Effector memory CD4-positive, alpha-beta T cell (primary cell): Measurements from ENCODE around the gene GOLGA7B.

ENCODE experiments used
- DNase-seq, 3 donors: peaks; one replicate each; pipeline ENCODE4 v3.0.0-alpha.2; 2020
- H3K27ac ChIP-seq: 2 replicates; pipeline ENCODE4 v1.7.0; 2013; ENCODE audit warnings: mild to moderate bottlenecking, low read length, moderate library complexity; ENCODE audit not compliant: insufficient read depth, poor library complexity, severe bottlenecking
- H3K27me3 ChIP-seq: replicated peaks from 2 replicates; pipeline ENCODE4 v1.7.0; 2013; ENCODE audit warnings: mild to moderate bottlenecking, low read length; ENCODE audit not compliant: insufficient read depth, control insufficient read depth, poor library complexity, severe bottlenecking
- H3K36me3 ChIP-seq: 2 replicates; pipeline ENCODE4 v1.7.0; 2013; ENCODE audit warnings: mild to moderate bottlenecking, low read length, moderate library complexity; ENCODE audit not compliant: control insufficient read depth, insufficient read depth
- H3K4me1 ChIP-seq: 2 replicates; pipeline ENCODE4 v1.7.0; 2013; ENCODE audit warnings: low read length, mild to moderate bottlenecking; ENCODE audit not compliant: control insufficient read depth, insufficient read depth, poor library complexity, severe bottlenecking
- H3K4me3 ChIP-seq: 2 replicates; pipeline ENCODE4 v1.7.0; 2013; ENCODE audit warnings: low read length, low read depth, mild to moderate bottlenecking; ENCODE audit not compliant: insufficient read depth, poor library complexity, severe bottlenecking
- H3K9me3 ChIP-seq: 2 replicates; pipeline ENCODE4 v1.7.0; 2013; ENCODE audit warnings: mild to moderate bottlenecking, low read length, moderate library complexity; ENCODE audit not compliant: control insufficient read depth

Gene GOLGA7B

DNA sequence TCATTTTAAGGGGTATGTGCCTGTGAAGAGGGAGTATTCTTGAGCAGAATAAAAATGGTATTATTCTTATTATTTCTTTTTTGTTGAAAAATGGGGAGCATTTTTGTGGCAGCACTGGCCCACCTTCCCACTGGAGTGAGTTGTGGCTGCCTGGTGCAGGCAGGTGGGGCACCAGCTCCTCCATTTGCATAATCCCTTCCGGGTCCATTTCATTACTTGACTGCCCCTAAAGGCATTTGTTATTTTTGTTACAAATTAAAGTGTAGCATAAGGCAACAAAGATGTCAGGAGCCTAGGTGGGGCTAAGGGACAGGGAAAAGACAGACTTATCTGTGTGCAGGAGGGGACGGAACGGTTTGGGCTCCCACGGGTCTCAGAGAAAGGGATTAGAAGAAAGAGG is 26.8 kb downstream of the GOLGA7B start:
- no peaks in the 10 kb centered on the region for H3K4me1 ChIP-seq
- no peak overlapping the region for H3K4me3 ChIP-seq
- no peaks in the 10 kb centered on the region for H3K36me3 ChIP-seq
- DNase-seq: no peak
- no peak overlapping the region for H3K27ac ChIP-seq
- H3K9me3 ChIP-seq: no peaks in the 10 kb centered on the region
- no peaks in the 10 kb centered on the region for H3K27me3 ChIP-seq

DNA sequence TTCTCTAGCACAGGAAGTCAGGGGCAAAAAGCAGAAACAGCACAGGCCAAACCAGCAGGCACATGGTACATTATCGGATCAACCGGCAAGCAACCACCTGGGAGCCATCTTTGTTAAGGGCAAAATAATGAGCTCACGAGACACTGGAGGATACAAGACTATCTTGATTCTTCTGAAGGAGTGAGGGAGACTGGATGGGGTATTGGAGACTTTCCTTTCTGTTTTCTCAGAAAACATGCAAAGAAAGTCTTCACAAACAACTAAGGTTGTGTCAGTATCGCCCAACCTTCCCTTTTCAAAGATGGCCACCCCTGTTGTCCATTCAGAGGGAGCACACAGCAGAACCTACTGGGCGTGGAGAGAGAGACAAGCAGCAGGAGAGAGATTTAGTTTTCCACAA is 29.6 kb downstream of the GOLGA7B start:
- Histone ChIP-seq H3K27me3 (no peaks in the 10 kb centered on the region), H3K4me3 (no peak overlapping the region), H3K27ac (no peak overlapping the region), H3K4me1 (no peaks in the 10 kb centered on the region), H3K9me3 (no peaks in the 10 kb centered on the region), H3K36me3 (no peaks in the 10 kb centered on the region)
- no peak for DNase-seq

DNA sequence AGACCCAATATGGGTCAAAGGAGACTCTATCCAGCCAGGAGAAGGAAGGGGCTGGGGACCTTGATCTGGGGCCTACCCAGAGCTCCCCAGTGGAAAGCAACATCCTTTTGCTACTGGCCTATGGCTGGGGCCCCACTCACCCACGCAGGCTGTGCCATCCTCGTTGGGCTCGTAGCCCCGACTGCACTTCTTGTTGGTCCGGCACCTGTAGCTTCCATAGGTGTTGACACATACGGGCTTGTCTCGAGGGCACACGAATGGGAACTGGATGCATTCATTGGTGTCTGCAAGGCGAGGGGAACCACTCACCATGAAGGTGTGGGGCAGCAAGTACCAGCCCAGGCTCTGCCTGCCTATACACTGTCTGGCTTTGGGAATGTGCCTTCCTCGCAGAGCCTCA is 30.5 kb downstream of the GOLGA7B start:
- Histone ChIP-seq H3K36me3 (no peaks in the 10 kb centered on the region), H3K9me3 (no peaks in the 10 kb centered on the region), H3K4me1 (no peaks in the 10 kb centered on the region), H3K27ac (no peak overlapping the region), H3K27me3 (no peaks in the 10 kb centered on the region), H3K4me3 (no peak overlapping the region)
- DNase-seq: no peak

DNA sequence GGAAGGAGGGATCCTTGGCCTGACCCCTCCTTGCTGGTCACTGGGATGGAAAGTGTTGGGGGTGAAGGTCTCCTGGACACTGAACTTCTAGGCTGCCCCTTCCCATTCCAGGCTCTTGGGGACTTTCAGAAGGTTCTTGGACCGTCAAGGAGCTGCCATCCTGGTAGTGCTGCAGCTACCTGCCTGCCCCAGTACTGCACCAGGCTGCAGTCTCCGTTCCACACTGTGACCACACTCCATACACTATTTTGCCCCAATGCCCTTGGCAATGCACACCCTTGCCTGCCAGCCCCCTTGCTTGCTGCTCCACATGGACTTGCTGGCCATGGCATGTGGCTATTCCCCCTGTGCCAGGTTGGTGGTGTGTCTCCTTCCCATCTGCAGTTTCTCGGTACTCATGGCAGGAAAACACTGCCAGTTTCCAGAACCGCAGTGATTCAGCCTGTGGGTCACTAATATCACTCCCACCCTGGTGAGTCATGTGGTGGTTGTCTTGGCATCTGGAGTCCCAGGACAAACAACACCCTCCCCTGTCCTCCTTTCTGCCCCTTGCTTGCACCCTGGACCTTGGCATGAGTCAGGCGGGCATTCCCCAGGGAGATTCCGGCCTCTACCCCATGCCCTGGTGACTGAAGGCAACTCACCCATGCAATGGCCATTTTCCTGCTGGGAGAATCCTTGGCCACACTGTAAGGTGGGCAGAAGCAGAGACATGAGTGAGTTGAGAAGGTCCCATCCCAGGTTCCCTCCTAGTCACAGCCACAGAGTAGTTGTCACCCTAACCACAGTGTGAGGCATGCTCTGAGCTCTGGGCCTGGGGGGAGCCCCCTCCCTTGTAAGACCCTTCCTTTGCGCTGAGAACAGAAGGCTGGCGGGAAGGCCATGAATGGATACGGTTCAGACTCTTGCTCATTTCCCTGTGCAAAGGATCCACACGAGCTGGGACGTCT is 32.8 kb downstream of the GOLGA7B start:
- no peak for DNase-seq
- Histone ChIP-seq H3K4me3 (no peak overlapping the region), H3K27me3 (no peaks in the 10 kb centered on the region), H3K9me3 (no peaks in the 10 kb centered on the region), H3K4me1 (no peaks in the 10 kb centered on the region), H3K36me3 (no peaks in the 10 kb centered on the region), H3K27ac (no peak overlapping the region)

DNA sequence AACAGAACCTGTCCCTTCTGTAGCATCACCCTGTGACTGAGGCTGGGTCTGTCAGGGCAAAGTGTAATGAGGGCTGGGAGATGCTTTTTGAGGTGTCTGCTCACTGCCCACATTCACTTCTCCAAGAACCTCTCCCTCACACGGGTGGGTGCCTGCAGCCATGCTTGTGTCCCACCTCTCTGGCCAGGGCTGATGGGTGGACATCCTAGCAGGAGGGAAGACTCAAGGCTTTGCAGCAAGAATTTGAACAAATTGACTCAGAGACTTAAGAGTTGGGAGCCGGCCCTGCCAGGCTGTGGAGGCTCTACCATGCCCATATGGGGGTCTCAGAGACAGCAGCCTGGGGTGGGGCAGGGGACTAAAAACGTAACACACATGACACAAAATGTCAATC is 33.4 kb downstream of the GOLGA7B start:
- no peaks in the 10 kb centered on the region for H3K4me1 ChIP-seq
- H3K4me3 ChIP-seq: no peak overlapping the region
- H3K36me3 ChIP-seq: no peaks in the 10 kb centered on the region
- no peak for DNase-seq
- H3K27ac ChIP-seq: no peak overlapping the region
- H3K9me3 ChIP-seq: no peaks in the 10 kb centered on the region
- H3K27me3 ChIP-seq: no peaks in the 10 kb centered on the region

DNA sequence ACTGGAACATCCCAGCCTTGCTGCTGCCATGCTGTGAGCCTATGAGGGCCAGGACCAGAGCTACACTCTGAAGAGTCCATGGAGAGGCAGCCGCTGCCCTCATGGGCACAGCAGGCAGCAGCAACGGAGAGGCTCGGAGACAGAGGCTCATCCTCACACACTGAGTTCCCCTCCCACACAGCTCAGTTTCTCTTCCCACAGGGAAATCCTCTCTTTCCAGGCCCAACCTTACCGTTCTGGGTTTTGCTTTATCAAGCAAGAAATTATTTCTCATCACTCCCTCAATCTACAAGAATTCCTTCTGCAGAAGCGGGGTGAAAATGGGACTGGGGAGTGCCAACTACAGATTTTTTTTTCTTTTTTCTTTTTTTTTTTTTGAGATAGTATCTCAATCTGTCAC is 36.6 kb downstream of the GOLGA7B start:
- no peaks in the 10 kb centered on the region for H3K36me3 ChIP-seq
- DNase-seq: no peak
- H3K27ac ChIP-seq: no peak overlapping the region

DNA sequence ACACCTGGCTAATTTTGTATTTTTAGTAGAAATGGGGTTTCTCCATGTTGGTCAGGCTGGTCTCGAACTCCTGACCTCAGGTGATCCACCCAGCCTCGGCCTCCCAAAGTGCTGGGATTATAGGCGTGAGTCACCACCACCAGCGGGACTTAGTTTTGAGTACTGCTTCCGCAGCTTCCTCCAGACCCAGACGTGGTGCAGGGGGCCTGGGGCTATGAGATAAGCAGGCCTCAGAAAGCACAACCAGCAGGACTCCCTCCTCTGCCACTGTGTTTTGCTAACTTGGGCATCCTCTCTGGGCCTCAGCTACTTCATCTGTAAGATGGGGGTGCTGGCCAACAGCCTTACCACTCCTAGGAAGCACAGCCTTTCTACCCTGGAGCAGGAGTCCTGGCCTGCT is 37.8 kb downstream of the GOLGA7B start:
- Histone ChIP-seq H3K36me3 (no peaks in the 10 kb centered on the region), H3K9me3 (no peaks in the 10 kb centered on the region), H3K27ac (no peak overlapping the region), H3K4me1 (no peaks in the 10 kb centered on the region), H3K4me3 (no peak overlapping the region), H3K27me3 (no peaks in the 10 kb centered on the region)
- DNase-seq: no peak

More for the DNA sequence above, 36.6 kb downstream of the GOLGA7B start:
- Histone ChIP-seq H3K4me1 (no peaks in the 10 kb centered on the region), H3K27me3 (no peaks in the 10 kb centered on the region), H3K4me3 (no peak overlapping the region), H3K9me3 (no peaks in the 10 kb centered on the region)

DNA sequence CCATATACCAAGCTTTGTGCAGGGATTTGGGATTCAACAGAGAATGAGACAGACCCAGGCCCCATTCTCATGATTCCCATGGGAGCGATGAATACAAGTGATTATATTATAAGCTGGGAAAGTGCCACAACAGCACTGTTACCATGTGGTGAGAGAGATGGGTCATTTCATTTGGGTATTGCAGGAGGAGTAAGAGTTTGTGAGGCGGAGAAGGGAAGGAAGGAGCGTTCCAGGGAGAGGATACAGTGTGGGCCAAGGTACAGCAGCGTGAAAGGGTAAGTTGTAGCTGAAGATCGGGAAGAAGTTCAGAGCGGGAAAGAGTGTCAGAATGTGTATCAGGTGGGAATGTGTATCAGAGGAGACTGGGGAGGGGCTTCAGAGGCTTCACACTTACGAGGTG is 38.5 kb downstream of the GOLGA7B start:
- H3K27me3 ChIP-seq: no peaks in the 10 kb centered on the region
- H3K36me3 ChIP-seq: no peaks in the 10 kb centered on the region
- no peaks in the 10 kb centered on the region for H3K9me3 ChIP-seq
- no peaks in the 10 kb centered on the region for H3K4me1 ChIP-seq
- H3K27ac ChIP-seq: no peak overlapping the region
- no peak overlapping the region for H3K4me3 ChIP-seq
- no peak for DNase-seq

DNA sequence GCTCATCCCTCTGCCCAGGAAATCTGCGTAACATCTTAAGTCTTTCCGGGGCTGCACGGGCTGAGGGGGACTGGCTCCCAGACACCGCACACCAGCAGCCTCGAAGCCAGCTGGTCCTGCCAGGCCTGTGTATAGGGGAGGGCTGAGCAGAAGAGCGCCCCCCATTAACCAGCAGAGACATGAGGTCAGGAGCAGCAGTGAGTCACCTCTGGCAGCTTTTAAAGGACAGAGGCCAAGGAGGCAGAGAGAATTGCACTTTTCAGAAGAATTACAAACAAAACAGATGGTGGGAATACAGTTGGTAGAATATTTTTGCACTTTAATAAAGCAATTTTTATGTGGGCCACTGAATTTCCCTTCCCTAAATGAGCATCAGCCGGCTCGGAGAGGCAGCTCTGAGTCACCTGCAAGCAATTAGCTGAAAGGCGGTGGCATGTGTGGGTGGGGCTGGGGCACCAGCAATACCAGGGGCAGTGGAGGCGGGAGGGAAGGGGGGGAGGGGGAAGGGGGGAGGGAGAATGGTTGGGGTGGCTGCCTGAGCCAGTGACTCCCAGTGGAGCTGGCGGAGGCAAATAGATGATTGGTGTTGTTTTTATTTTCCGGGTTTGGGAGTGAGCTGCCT is 39.1 kb downstream of the GOLGA7B start:
- H3K27ac ChIP-seq: no peak overlapping the region
- H3K4me3 ChIP-seq: no peak overlapping the region
- H3K27me3 ChIP-seq: no peaks in the 10 kb centered on the region
- no peak for DNase-seq
- H3K9me3 ChIP-seq: no peaks in the 10 kb centered on the region
- H3K36me3 ChIP-seq: no peaks in the 10 kb centered on the region
- no peaks in the 10 kb centered on the region for H3K4me1 ChIP-seq
